ENCODE data around the gene NAMPT. TPM values are rescaled to one million over a fixed set of nuclear protein-coding genes. Genes with fewer than 3 reads are reported as not detected.

The NAMPT gene
- total RNA-seq, 1 experiment from 2014 or later, result 66.0 TPM

- Histone ChIP-seq H2AFZ (ENCODE audit: low read length) (no peak overlapping the region), H3K79me2 (ENCODE audit: low read length) (no peaks in the 10 kb centered on the region), H3K9me2 (replicated peaks; ENCODE audit: low read length) (no peaks in the 10 kb centered on the region), H3K4me3 (ENCODE audit: low read length) (no peak overlapping the region), H4K20me1 (ENCODE audit: low read length) (no peaks in the 10 kb centered on the region), H3K27ac (ENCODE audit: low read length) (no peak overlapping the region), H3K4me1 (ENCODE audit: insufficient read depth, low read length) (no peaks in the 10 kb centered on the region), H3F3A (ENCODE audit: low read length, unreplicated experiment) (no peaks in the 10 kb centered on the region), H3K9me3 (ENCODE audit: low read length) (no peaks in the 10 kb centered on the region), H3K36me3 (ENCODE audit: low read depth, low read length) (peaks cover 52% of the 10 kb centered on the region), H3K27me3 (ENCODE audit: low read length) (no peaks in the 10 kb centered on the region), H3K9ac (ENCODE audit: low read length) (no peak overlapping the region), H3K4me2 (ENCODE audit: low read length) (no peak overlapping the region)
- ChIA-PET POLR2A (ENCODE audit: unreplicated experiment) (no interaction called here), CTCF (no interaction called here)
- BruUV-seq (replicated peaks), result no TSS peak
- DNase-seq (no peak), ATAC-seq (no peak)
- intact Hi-C loops (cut with micrococcal nuclease), result no loop called here
- TF ChIP-seq EZH2phosphoT487 (IDR thresholded peaks at IDR 0.05; ENCODE audit: borderline replicate concordance, low read length), result no peak
- TF ChIP-seq EZH2 (IDR thresholded peaks at IDR 0.05; ENCODE audit: low read length, unreplicated experiment), result no peak
- TF ChIP-seq CTCF (conservative IDR thresholded peaks at IDR 0.05; ENCODE audit: low read depth, low read length), result no peak
Measured at GRCh38 chr7:106255246-106255645, 29.5 kb downstream of the NAMPT start.

GRCh38 chr7:106254525-106255116 lies 30.2 kb downstream of the NAMPT start:
- intact Hi-C loops (cut with micrococcal nuclease), result no loop called here
- Histone ChIP-seq H3K9me2 (replicated peaks; ENCODE audit: low read length) (no peaks in the 10 kb centered on the region), H3K4me2 (ENCODE audit: low read length) (no peak overlapping the region), H3K79me2 (ENCODE audit: low read length) (no peaks in the 10 kb centered on the region), H3K9me3 (ENCODE audit: low read length) (no peaks in the 10 kb centered on the region), H3K4me1 (ENCODE audit: insufficient read depth, low read length) (no peaks in the 10 kb centered on the region), H3K27me3 (ENCODE audit: low read length) (no peaks in the 10 kb centered on the region), H2AFZ (ENCODE audit: low read length) (no peak overlapping the region), H3K4me3 (ENCODE audit: low read length) (no peak overlapping the region), H3K9ac (ENCODE audit: low read length) (no peak overlapping the region), H3K27ac (ENCODE audit: low read length) (no peak overlapping the region), H3K36me3 (ENCODE audit: low read depth, low read length) (peaks cover 48% of the 10 kb centered on the region), H4K20me1 (ENCODE audit: low read length) (no peaks in the 10 kb centered on the region), H3F3A (ENCODE audit: low read length, unreplicated experiment) (no peaks in the 10 kb centered on the region)
- no peak for ATAC-seq
- DNase-seq, result no peak
- ChIA-PET POLR2A (ENCODE audit: unreplicated experiment) (no interaction called here), CTCF (no interaction called here)
- no TSS peak for BruUV-seq (replicated peaks)
- TF ChIP-seq EZH2 (IDR thresholded peaks at IDR 0.05; ENCODE audit: low read length, unreplicated experiment) (no peak), EZH2phosphoT487 (IDR thresholded peaks at IDR 0.05; ENCODE audit: borderline replicate concordance, low read length) (no peak), CTCF (conservative IDR thresholded peaks at IDR 0.05; ENCODE audit: low read depth, low read length) (no peak)

- Histone ChIP-seq H3K9me2 (replicated peaks; ENCODE audit: low read length) (no peaks in the 10 kb centered on the region), H4K20me1 (ENCODE audit: low read length) (no peaks in the 10 kb centered on the region), H3K27me3 (ENCODE audit: low read length) (no peaks in the 10 kb centered on the region), H3K9me3 (ENCODE audit: low read length) (no peaks in the 10 kb centered on the region), H3K9ac (ENCODE audit: low read length) (no peak overlapping the region), H3K4me3 (ENCODE audit: low read length) (no peak overlapping the region), H3K4me1 (ENCODE audit: insufficient read depth, low read length) (no peaks in the 10 kb centered on the region), H2AFZ (ENCODE audit: low read length) (no peak overlapping the region), H3K27ac (ENCODE audit: low read length) (no peak overlapping the region), H3K36me3 (ENCODE audit: low read depth, low read length) (peaks cover 45% of the 10 kb centered on the region), H3K79me2 (ENCODE audit: low read length) (no peaks in the 10 kb centered on the region), H3F3A (ENCODE audit: low read length, unreplicated experiment) (no peaks in the 10 kb centered on the region), H3K4me2 (ENCODE audit: low read length) (no peak overlapping the region)
- ChIA-PET POLR2A (ENCODE audit: unreplicated experiment) (no interaction called here), CTCF (no interaction called here)
- no peak for ATAC-seq
- intact Hi-C loops (cut with micrococcal nuclease), result loop anchor here (2.0 kb wide), 1 partner anchor 62 kb away; no protein-coding TSS in a partner anchor
- BruUV-seq (replicated peaks), result no TSS peak
- no peak for DNase-seq
- TF ChIP-seq EZH2phosphoT487 (IDR thresholded peaks at IDR 0.05; ENCODE audit: borderline replicate concordance, low read length) (no peak), CTCF (conservative IDR thresholded peaks at IDR 0.05; ENCODE audit: low read depth, low read length) (no peak), EZH2 (IDR thresholded peaks at IDR 0.05; ENCODE audit: low read length, unreplicated experiment) (no peak)
Measured at GRCh38 chr7:106252568-106252967, 32.2 kb downstream of the NAMPT start.

Data from PC-3 (cell line).